Neural crest cell (in vitro differentiated cells): ENCODE measurements around the gene ZNF398. TPM values are rescaled to one million over a fixed set of nuclear protein-coding genes. Genes with fewer than 3 reads are reported as not detected.

Experiments
- DNase-seq: peaks from one replicate; pipeline ENCODE4 v3.0.0; 2021; ENCODE audit warnings: low read depth, mixed read lengths, low spot score
- H3K27ac Mint-ChIP-seq: one replicate; pipeline ENCODE4 v1.8.0; 2021; ENCODE audit warnings: mild to moderate bottlenecking, mixed read lengths; ENCODE audit not compliant: unreplicated experiment
- H3K27me3 Mint-ChIP-seq: 2 replicates; pipeline ENCODE4 v1.8.0; 2021; ENCODE audit warnings: low read depth, mild to moderate bottlenecking, mixed read lengths
- H3K36me3 Mint-ChIP-seq: 2 replicates; pipeline ENCODE4 v1.8.0; 2021; ENCODE audit warnings: low read depth, mild to moderate bottlenecking, mixed read lengths
- H3K4me1 Mint-ChIP-seq: 2 replicates; pipeline ENCODE4 v1.8.0; 2021; ENCODE audit warnings: mixed read lengths
- H3K4me3 Mint-ChIP-seq: one replicate; pipeline ENCODE4 v1.8.0; 2021; ENCODE audit warnings: mild to moderate bottlenecking, mixed read lengths
- H3K9me3 Mint-ChIP-seq: 2 replicates; pipeline ENCODE4 v1.8.0; 2021; ENCODE audit warnings: mixed read lengths
- total RNA-seq: library from RNA; stranded (reverse); gene quantifications from 2 replicates; pipeline ENCODE4 v1.2.1, GENCODE V29; 2021
- TF ChIP-seq, protein P1 (sequence below): fragments of 200-600 bp; sonication (generic); conservative IDR thresholded peaks from 2 replicates; pipeline ENCODE4 v1.5.0; 2021; ENCODE audit warnings: antibody characterized with exemption, mild to moderate bottlenecking

Gene ZNF398
- total RNA-seq, 1 donor from 2014 or later, result 19.6 TPM

- Mint-ChIP-seq H3K27me3 (peaks cover 30% of the 10 kb centered on the region), H3K27ac (no peak overlapping the region), H3K36me3 (no peaks in the 10 kb centered on the region), H3K9me3 (no peaks in the 10 kb centered on the region), H3K4me3 (peak overlapping the region; percentile 47), H3K4me1 (peaks cover 4% of the 10 kb centered on the region)
- no peak for DNase-seq
- TF ChIP-seq, protein P1, sequence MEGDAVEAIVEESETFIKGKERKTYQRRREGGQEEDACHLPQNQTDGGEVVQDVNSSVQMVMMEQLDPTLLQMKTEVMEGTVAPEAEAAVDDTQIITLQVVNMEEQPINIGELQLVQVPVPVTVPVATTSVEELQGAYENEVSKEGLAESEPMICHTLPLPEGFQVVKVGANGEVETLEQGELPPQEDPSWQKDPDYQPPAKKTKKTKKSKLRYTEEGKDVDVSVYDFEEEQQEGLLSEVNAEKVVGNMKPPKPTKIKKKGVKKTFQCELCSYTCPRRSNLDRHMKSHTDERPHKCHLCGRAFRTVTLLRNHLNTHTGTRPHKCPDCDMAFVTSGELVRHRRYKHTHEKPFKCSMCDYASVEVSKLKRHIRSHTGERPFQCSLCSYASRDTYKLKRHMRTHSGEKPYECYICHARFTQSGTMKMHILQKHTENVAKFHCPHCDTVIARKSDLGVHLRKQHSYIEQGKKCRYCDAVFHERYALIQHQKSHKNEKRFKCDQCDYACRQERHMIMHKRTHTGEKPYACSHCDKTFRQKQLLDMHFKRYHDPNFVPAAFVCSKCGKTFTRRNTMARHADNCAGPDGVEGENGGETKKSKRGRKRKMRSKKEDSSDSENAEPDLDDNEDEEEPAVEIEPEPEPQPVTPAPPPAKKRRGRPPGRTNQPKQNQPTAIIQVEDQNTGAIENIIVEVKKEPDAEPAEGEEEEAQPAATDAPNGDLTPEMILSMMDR, result no peak
Observed at GRCh38 chr7:149191851-149192250, 44.6 kb downstream of the ZNF398 start.

GRCh38 chr7:149194799-149195179 lies 47.5 kb downstream of the ZNF398 start:
- Mint-ChIP-seq H3K9me3 (no peaks in the 10 kb centered on the region), H3K27me3 (peaks cover 13% of the 10 kb centered on the region), H3K4me1 (peaks cover 8% of the 10 kb centered on the region), H3K36me3 (peaks cover 15% of the 10 kb centered on the region), H3K4me3 (peak overlapping the region; percentile 89), H3K27ac (no peak overlapping the region)
- DNase-seq, result no peak
- TF ChIP-seq, protein P1, result no peak

DNA sequence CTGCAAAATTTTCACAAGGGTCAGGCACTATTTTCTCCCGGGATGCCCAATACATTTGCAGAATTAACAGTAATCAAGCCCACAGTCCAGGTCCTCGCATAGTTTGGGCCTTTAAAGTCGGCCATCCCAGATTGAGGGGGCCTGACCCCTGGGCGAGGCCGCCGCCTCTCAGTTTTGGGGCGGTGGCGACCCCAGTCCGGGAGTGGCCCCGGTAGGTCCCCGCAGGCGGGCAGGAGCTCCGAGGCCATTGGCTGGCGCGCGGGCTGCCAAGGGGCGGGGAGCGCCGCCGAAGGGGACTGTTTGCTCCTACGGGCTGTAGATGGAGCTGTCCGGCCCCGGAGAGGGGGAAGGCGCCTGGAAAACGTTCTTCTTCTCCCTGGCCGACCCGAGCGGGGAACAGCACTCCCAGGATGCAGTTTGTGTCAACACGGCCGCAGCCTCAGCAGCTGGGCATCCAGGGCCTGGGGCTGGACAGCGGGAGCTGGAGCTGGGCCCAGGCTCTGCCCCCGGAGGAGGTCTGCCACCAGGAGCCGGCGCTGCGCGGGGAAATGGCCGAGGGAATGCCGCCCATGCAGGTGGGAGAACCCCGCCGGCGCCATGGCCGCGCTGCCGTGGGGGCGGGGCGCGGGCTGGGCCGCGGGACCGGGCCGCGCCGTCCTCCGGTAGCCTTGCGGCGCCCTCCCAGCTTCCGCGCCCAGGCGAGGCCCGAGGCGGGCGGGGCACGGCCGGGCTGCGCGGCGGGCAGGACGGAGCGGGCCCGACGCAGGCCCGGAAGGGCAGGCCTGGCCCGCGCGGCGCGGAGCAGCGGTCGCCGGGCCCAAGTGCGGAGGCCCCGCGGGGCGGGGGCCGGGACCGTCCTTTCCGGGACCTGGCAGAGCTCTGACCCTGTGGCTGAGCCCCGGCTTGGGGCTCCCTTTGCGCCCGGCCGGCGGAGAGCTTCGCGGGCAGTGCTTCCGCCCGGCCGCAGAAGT lies 48.2 kb downstream of the ZNF398 start, which contains the start of gene ZNF282:
ZNF282 (plus strand) TSS at position 367 of the 971 bp plus-strand sequence; CDS start at position 411, 44 bp downstream.
- Mint-ChIP-seq H3K4me3 (peak within 1 kb of the TSS; percentile 94), H3K36me3 (peaks cover 21% of the 10 kb centered on the region)
- TF ChIP-seq, protein P1, result peak; percentile 68

DNA sequence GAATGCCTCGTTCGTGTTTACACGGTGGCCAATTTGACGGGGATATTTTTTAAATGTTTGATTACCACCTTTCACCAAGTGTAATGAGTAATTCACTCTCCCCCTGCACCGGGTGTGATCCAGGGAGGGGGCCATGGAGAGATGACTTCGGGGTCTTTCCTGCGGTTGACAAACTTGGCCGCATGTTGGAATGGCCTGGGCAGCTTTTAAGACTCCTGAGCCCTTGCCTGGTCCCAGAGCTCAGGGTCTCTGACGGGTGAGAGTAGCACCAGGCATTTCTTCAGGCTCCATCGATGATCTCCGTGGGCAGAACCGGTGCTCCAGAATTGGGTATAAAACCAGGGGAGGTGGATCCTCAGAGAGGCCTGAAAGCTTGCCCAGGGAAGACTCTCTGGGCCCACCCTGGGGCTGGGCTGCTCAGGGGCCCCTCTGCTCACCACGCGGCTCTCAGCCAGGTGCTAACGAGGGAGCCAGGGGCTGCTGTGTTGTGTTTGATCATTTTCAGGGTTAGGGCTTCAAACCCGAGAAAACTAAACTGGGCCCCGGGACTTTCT lies 49.0 kb downstream of the ZNF398 start:
- Mint-ChIP-seq H3K27me3 (peaks cover 3% of the 10 kb centered on the region), H3K27ac (peak overlapping the region; percentile 67), H3K4me1 (peaks cover 8% of the 10 kb centered on the region), H3K9me3 (no peaks in the 10 kb centered on the region), H3K4me3 (peak overlapping the region; percentile 94), H3K36me3 (peaks cover 26% of the 10 kb centered on the region)
- DNase-seq, result no peak
- TF ChIP-seq, protein P1, result no peak

More for the DNA sequence above, 48.2 kb downstream of the ZNF398 start, which contains the start of gene ZNF282:
- Mint-ChIP-seq H3K4me1 (peaks cover 8% of the 10 kb centered on the region), H3K27me3 (peaks cover 8% of the 10 kb centered on the region), H3K9me3 (no peaks in the 10 kb centered on the region), H3K27ac (peak within 1 kb of the TSS; percentile 57)
- DNase-seq, result peak; percentile 82

DNA sequence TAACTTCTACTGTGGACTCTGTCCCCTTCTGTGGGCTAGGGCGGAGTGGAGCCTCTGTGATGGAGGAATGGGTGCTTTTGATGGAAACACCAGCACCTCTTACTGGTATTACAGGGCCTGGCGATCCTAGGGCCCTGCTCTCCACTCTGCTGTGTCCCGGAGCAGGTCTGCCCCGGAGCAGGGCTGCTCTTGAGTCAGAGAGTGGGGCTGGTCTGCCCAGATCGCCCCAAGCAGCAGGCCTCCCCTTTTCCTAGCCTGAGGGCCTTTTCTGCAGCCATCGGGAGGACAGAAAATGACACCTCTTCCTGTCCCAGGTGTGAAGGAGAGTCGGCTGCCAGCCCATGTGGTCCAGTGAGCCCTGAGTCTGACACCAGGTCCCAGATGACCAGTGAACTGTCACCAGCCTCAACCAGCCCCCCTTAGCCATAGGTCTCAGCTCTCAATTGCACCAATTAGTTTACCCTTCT lies 49.5 kb downstream of the ZNF398 start:
- no peaks in the 10 kb centered on the region for H3K27me3 Mint-ChIP-seq
- H3K4me3 Mint-ChIP-seq, result peak overlapping the region; percentile 94
- H3K36me3 Mint-ChIP-seq, result peaks cover 28% of the 10 kb centered on the region
- peaks cover 8% of the 10 kb centered on the region for H3K4me1 Mint-ChIP-seq
- no peak for DNase-seq
- TF ChIP-seq, protein P1, result no peak
- no peaks in the 10 kb centered on the region for H3K9me3 Mint-ChIP-seq
- H3K27ac Mint-ChIP-seq, result peak overlapping the region; percentile 67
